Muscle layer of colon (tissue), 2 donors: ENCODE measurements around the gene NXT1.

ENCODE experiments used
- H3K27ac ChIP-seq: one replicate; pipeline ENCODE4 v1.7.0; 2013; ENCODE audit warnings: low read depth, mild to moderate bottlenecking, low read length, moderate library complexity
- H3K27me3 ChIP-seq, 2 donors: one replicate each; pipeline ENCODE4 v1.7.0; 2013; ENCODE audit warnings: low read length in 2 of 2, mild to moderate bottlenecking in 2 of 2; ENCODE audit not compliant: insufficient read depth in 2 of 2, control insufficient read depth in 1 of 2
- H3K36me3 ChIP-seq: one replicate; pipeline ENCODE4 v1.7.0; 2013; ENCODE audit warnings: mild to moderate bottlenecking, low read length; ENCODE audit not compliant: insufficient read depth
- H3K4me1 ChIP-seq: one replicate; pipeline ENCODE4 v1.7.0; 2013; ENCODE audit warnings: mild to moderate bottlenecking, low read length; ENCODE audit not compliant: insufficient read depth
- H3K4me3 ChIP-seq, 2 donors: one replicate each; pipeline ENCODE4 v1.7.0; 2013; ENCODE audit warnings: low read length in 2 of 2, low read depth in 1 of 2, mild to moderate bottlenecking in 1 of 2, moderate library complexity in 1 of 2
- H3K9ac ChIP-seq: one replicate; pipeline ENCODE4 v1.7.0; 2013; ENCODE audit warnings: low read length
- H3K9me3 ChIP-seq: one replicate; pipeline ENCODE4 v1.7.0; 2013; ENCODE audit warnings: mild to moderate bottlenecking, low read length
- donor health status: abdominal sarcoma.
- donor health status: Adenocarcinoma of cecum.

Gene NXT1

GRCh38 chr20:23371496-23371895 lies 20.9 kb downstream of the NXT1 start:
- peaks cover 6% of the 10 kb centered on the region for H3K4me1 ChIP-seq
- H3K9ac ChIP-seq = no peak overlapping the region
- no peaks in the 10 kb centered on the region for H3K27me3 ChIP-seq
- H3K9me3 ChIP-seq = no peaks in the 10 kb centered on the region
- no peak overlapping the region for H3K4me3 ChIP-seq
- H3K36me3 ChIP-seq = peaks cover 53% of the 10 kb centered on the region
- H3K27ac ChIP-seq = no peak overlapping the region

GRCh38 chr20:23374441-23374840 lies 23.9 kb downstream of the NXT1 start:
- H3K36me3 ChIP-seq = peaks cover 54% of the 10 kb centered on the region
- no peaks in the 10 kb centered on the region for H3K27me3 ChIP-seq
- H3K27ac ChIP-seq = no peak overlapping the region
- H3K9me3 ChIP-seq = no peaks in the 10 kb centered on the region
- H3K4me3 ChIP-seq = no peak overlapping the region
- no peak overlapping the region for H3K9ac ChIP-seq
- H3K4me1 ChIP-seq = no peaks in the 10 kb centered on the region

- Histone ChIP-seq H3K27ac (no peak overlapping the region), H3K36me3 (peaks cover 48% of the 10 kb centered on the region), H3K9me3 (no peaks in the 10 kb centered on the region), H3K27me3 (no peaks in the 10 kb centered on the region), H3K4me3 (no peak overlapping the region), H3K9ac (no peak overlapping the region), H3K4me1 (no peaks in the 10 kb centered on the region)
These were observed 25.2 kb downstream of the NXT1 start for GRCh38 chr20:23375827-23376226.

GRCh38 chr20:23379772-23380171 lies 29.2 kb downstream of the NXT1 start:
- H3K4me3 ChIP-seq = no peak overlapping the region
- H3K9me3 ChIP-seq = no peaks in the 10 kb centered on the region
- H3K27me3 ChIP-seq = no peaks in the 10 kb centered on the region
- H3K9ac ChIP-seq = no peak overlapping the region
- peaks cover 30% of the 10 kb centered on the region for H3K36me3 ChIP-seq
- H3K4me1 ChIP-seq = peaks cover 5% of the 10 kb centered on the region
- H3K27ac ChIP-seq = no peak overlapping the region

GRCh38 chr20:23381876-23382275 lies 31.3 kb downstream of the NXT1 start:
- Histone ChIP-seq H3K4me1 (peaks cover 5% of the 10 kb centered on the region), H3K9me3 (no peaks in the 10 kb centered on the region), H3K9ac (no peak overlapping the region), H3K4me3 (no peak overlapping the region), H3K27me3 (no peaks in the 10 kb centered on the region), H3K36me3 (peaks cover 17% of the 10 kb centered on the region), H3K27ac (no peak overlapping the region)

- Histone ChIP-seq H3K4me3 (no peak overlapping the region), H3K27ac (no peak overlapping the region), H3K36me3 (peaks cover 8% of the 10 kb centered on the region), H3K9me3 (no peaks in the 10 kb centered on the region), H3K9ac (no peak overlapping the region), H3K4me1 (peaks cover 3% of the 10 kb centered on the region), H3K27me3 (no peaks in the 10 kb centered on the region)
These were observed 35.9 kb downstream of the NXT1 start for GRCh38 chr20:23386304-23387117.

GRCh38 chr20:23387118-23387443 lies 36.5 kb downstream of the NXT1 start:
- Histone ChIP-seq H3K9ac (no peak overlapping the region), H3K4me3 (no peak overlapping the region), H3K9me3 (no peaks in the 10 kb centered on the region), H3K4me1 (no peaks in the 10 kb centered on the region), H3K27me3 (no peaks in the 10 kb centered on the region), H3K36me3 (peaks cover 13% of the 10 kb centered on the region), H3K27ac (no peak overlapping the region)

- H3K27me3 ChIP-seq = no peaks in the 10 kb centered on the region
- no peaks in the 10 kb centered on the region for H3K4me1 ChIP-seq
- peaks cover 42% of the 10 kb centered on the region for H3K36me3 ChIP-seq
- no peak overlapping the region for H3K9ac ChIP-seq
- no peak overlapping the region for H3K4me3 ChIP-seq
- no peak overlapping the region for H3K27ac ChIP-seq
- H3K9me3 ChIP-seq = no peaks in the 10 kb centered on the region
These were observed 39.6 kb downstream of the NXT1 start for GRCh38 chr20:23390091-23390774.

- Histone ChIP-seq H3K27ac (no peak overlapping the region), H3K4me3 (no peak overlapping the region), H3K9ac (no peak overlapping the region), H3K9me3 (no peaks in the 10 kb centered on the region), H3K4me1 (peaks cover under 1% of the 10 kb centered on the region), H3K36me3 (peaks cover 42% of the 10 kb centered on the region), H3K27me3 (no peaks in the 10 kb centered on the region)
These were observed 41.2 kb downstream of the NXT1 start for GRCh38 chr20:23391707-23392310.

GRCh38 chr20:23393996-23394775 lies 43.6 kb downstream of the NXT1 start:
- Histone ChIP-seq H3K4me1 (peaks cover 5% of the 10 kb centered on the region), H3K27me3 (no peaks in the 10 kb centered on the region), H3K4me3 (no peak overlapping the region), H3K36me3 (peaks cover 39% of the 10 kb centered on the region), H3K27ac (no peak overlapping the region), H3K9ac (no peak overlapping the region), H3K9me3 (no peaks in the 10 kb centered on the region)

GRCh38 chr20:23396950-23397627 lies 46.5 kb downstream of the NXT1 start:
- no peak overlapping the region for H3K4me3 ChIP-seq
- H3K27me3 ChIP-seq = no peaks in the 10 kb centered on the region
- H3K4me1 ChIP-seq = peaks cover 5% of the 10 kb centered on the region
- H3K36me3 ChIP-seq = peaks cover 28% of the 10 kb centered on the region
- H3K27ac ChIP-seq = no peak overlapping the region
- no peaks in the 10 kb centered on the region for H3K9me3 ChIP-seq
- no peak overlapping the region for H3K9ac ChIP-seq
